GM12801 (cell line): ENCODE results near the gene KRT35.

Experiments used
- TF ChIP-seq, protein P1 (sequence below): IDR thresholded peaks from one replicate; pipeline ENCODE4 v1.5.1; 2011; ENCODE audit warnings: control low read depth; ENCODE audit not compliant: insufficient read length; ENCODE audit errors: extremely low read depth

Gene KRT35

DNA sequence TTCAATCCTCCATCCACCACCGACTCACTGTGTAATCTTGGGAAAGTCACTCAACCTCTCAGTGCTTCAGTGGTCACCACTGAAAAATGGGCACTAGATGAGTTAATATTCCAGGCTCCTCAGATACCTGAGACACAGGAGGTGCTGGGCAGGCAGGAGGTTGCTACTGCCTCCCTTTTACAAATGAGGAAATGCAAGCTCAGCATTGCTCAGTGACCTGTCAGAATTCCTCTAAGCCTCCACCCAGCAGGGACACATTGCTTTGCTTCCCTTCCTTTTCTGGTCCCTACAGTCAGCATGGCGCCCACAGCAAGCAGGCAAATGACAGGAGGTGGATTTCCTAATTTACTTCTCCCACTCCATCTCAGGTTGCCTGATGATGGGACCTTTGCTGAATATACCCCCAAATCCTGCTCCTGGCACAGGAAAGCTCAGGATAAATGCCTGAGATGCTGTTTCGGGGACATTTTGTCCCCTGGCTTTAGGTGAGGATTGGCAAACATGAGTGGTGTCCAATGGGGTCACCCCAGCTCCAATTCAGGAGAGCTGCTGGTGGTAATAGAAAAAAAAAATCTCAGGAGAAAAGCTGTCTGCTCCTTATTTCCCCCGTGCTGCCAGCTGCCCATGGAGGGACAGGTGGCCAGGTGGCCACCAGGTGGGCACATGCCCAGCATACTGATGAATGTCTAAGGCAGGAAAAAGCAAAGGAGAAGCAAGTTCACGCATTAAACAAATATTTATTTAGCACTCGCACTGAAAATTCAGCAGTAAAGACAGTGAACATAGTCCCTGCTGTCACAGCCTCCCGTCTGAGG, 29.5 kb upstream of the KRT35 start:
- TF ChIP-seq, protein P1, sequence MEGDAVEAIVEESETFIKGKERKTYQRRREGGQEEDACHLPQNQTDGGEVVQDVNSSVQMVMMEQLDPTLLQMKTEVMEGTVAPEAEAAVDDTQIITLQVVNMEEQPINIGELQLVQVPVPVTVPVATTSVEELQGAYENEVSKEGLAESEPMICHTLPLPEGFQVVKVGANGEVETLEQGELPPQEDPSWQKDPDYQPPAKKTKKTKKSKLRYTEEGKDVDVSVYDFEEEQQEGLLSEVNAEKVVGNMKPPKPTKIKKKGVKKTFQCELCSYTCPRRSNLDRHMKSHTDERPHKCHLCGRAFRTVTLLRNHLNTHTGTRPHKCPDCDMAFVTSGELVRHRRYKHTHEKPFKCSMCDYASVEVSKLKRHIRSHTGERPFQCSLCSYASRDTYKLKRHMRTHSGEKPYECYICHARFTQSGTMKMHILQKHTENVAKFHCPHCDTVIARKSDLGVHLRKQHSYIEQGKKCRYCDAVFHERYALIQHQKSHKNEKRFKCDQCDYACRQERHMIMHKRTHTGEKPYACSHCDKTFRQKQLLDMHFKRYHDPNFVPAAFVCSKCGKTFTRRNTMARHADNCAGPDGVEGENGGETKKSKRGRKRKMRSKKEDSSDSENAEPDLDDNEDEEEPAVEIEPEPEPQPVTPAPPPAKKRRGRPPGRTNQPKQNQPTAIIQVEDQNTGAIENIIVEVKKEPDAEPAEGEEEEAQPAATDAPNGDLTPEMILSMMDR = no peak

DNA sequence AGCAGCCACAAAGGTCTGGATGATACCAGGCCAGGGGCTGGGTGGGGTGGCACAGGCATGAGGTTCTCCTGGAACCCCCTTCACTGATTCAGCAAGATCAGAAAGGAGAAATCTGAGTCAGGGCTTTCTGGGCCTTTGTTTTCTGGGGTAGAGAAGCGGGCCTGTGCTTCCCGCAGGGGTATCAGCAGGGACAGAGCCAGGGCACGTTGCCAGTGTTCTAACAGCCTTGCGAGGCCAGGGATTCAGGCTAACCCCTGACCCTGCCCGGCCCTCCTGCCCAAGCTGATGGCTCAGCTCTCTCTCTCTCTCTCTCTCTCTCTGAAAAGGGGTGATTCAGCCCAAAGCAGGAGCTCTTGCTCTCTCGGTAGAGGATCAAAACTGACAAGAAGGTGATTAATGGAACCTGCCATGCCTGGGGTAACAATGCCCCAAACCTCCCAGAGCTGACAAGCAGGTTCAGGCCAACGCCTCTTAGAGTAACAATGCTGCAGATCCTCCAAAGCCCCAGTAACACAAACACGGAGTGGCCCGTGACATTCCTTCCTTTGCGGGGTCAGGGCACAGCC, 26.4 kb upstream of the KRT35 start:
- TF ChIP-seq, protein P1 = no peak

GRCh38 chr17:41505809-41506767, 25.1 kb upstream of the KRT35 start:
- TF ChIP-seq, protein P1 = no peak

DNA sequence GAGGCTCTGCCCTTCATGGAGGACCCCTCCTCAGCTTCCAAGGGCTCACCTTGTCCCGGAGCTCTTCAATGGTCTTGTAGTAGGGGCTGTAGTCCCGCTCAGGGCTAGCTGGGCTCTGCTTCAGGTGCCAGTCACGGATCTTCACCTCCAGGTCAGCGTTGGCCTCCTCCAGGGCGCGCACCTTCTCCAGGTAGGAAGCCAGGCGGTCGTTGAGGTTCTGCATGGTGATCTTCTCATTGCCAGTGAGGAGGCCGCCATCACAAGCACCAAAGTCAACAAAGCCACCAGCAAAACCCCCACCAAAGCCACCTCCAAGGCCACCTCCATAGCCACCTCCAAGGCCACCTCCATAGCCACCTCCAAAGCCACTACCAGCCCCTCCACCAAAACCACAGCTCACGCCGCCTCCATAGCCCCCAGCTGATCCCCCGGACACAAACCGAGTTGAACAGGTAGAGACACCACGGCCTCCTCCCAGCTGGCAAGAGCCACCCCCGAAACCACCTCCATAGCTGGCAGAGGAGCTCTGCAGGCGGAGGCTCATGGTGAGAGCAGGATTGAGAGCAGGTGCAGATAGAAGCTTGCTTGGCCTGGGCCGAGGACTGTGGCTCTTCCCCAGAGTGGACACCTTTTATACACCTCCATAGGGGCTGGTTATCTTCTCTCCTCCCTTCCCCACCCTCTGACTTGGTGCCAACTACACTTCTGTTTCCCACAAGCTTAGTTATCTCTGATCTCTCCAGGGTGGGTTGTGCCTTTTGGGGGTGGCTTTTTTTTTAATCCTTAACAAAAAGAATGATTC, 24.3 kb upstream of the KRT35 start, which contains the start of gene KRT13:
Gene KRT13, minus strand, starts transcription at position 606 of the 802 bp plus-strand sequence. Its CDS starts 62 bp downstream, at position 544.
- TF ChIP-seq, protein P1 = no peak

GRCh38 chr17:41504246-41504977, 23.5 kb upstream of the KRT35 start:
- TF ChIP-seq, protein P1 = no peak

DNA sequence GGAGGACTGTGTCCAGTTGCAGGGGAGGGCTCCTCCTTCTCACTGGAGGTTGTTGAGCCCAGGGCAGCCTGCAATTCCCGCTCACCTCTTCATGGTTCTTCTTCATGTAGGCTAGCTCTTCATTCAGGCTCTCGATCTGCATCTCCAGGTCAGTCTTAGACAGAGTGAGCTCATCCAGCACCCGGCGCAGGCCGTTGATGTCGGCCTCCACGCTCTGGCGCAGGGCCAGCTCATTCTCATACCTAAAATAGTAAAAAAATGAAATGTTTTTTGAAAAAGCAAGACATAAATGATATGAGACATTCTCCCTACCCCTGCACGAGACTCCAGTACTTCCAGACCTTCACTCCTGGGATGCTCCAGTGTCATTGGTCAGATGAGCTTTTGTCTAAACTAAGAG, 22.3 kb upstream of the KRT35 start:
- TF ChIP-seq, protein P1 = no peak
